Colon (tissue), 2 donors: ENCODE measurements around the gene TMEM100.
"Not testable (repeated sequence)": the region's sequence is repeated elsewhere in the genome, so short reads cannot be mapped to it uniquely, and the experiment has no call there.

ENCODE experiments used
- FAIRE-seq: peaks from 2 replicates; lab custom pipeline; 2012; peaks lifted over from hg19 to GRCh38; lab: Jason Lieb, UNC
- donor health status: control.
- donor health status: control.

TMEM100 gene

GRCh38 chr17:55687037-55687436 is 35.6 kb downstream of the TMEM100 start:
- no peak for FAIRE-seq

- no peak for FAIRE-seq
These were observed 38.9 kb downstream of the TMEM100 start for GRCh38 chr17:55683550-55684315.

DNA sequence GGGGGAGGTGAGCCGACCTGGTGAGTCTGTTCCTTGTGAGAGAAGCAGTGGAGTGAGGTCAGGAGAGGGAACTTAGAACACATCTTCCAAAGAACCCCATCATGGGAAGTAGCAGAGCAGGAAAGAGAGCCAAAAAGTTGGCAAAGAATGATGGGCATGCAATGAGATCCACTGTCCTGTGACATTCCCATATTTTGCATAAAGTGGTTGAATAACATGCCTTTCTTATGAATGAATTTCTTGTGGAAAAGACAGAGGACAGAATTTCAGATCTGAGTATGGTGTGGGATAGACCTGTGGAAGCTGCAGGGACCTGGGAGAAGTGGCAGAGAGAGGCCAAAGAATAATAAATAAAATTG is 41.3 kb downstream of the TMEM100 start:
- no peak for FAIRE-seq

DNA sequence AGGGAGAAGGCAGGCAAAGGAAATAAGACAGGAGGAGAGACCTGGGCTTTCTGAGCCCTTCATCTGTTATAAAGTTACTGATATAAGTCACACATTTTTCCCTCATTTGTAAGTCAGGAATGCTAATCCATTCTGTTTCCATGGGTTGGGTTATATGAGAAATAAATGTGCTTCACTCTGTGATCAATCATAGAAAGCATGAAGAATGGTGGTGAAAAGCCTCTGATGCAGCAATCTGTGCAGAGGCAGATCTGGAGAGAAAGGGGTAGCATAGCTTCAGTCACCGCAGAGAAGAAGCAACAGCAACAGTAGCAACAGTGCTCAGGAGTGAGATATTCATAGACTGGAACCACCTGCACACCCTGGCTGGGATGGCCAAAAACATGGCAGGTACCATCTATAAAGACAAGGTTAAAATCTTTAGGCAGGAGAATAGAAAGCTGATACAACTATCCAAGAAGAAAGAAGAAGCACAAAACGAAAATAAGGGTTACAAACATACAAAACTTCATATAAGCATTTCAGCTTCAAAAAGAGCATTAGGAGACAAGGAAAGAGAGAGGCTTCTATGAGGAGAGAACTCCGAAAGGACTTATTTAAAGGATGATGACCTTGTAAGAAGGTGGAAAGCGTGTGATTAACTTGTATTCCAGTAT is 41.9 kb downstream of the TMEM100 start:
- no peak for FAIRE-seq

GRCh38 chr17:55677446-55677845 is 45.2 kb downstream of the TMEM100 start:
- no peak for FAIRE-seq

- no peak for FAIRE-seq
These were observed 46.4 kb downstream of the TMEM100 start for GRCh38 chr17:55676274-55676673.

- FAIRE-seq, result no peak
These were observed 48.7 kb downstream of the TMEM100 start for GRCh38 chr17:55673743-55674506.

GRCh38 chr17:55672585-55673501 is 49.8 kb downstream of the TMEM100 start:
- no peak for FAIRE-seq

- FAIRE-seq, result not testable (repeated sequence)
These were observed 50.7 kb downstream of the TMEM100 start for GRCh38 chr17:55672010-55672409.
